Smooth muscle cell of the brain vasculature (primary cell): ENCODE measurements around the gene COMP.
"Not testable (repeated sequence)": the region's sequence is repeated elsewhere in the genome, so short reads cannot be mapped to it uniquely, and the experiment has no call there.

Experiments used
- DNase-seq: peaks from one replicate; pipeline ENCODE4 v3.0.0-alpha.2; 2012; ENCODE audit warnings: low read depth, low spot score

Gene COMP

DNA sequence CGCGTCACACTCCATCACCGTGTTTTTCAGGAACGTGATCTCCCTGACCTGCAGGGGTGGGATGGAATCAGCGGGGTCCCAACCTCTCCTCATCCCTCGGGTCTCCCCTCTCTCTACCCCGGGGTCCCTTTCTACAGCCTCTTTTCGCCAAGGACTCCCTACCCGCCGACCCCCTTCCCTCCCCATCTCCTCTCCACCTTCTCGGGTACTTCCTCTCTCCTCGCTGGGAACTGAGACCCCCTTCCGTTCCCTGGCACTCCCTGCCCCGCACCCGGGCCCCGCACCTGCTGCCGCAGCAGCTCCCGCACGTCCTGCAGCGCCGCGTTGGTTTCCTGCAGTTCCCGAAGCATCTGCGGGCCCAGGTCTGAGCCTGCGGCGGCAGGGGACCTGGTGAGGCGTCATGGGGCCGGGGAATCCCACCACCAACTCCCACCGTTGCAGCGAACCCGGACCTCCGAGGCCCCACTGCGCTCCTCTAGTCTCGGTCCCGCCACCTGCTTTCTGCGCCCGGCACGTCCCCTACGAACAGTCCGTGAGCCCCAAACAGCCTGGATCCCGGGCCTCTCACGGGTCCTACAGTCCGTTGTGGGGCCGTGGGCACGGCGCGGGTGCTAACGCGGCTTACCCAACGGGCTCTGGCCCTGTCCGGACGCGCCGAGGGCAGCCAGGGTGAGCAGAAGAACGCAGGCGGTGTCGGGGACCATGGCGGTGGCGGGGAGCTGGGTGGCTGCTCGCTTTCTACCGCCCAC, at the start of gene COMP:
Gene COMP (minus strand): TSS at position 740 of the 749 bp plus-strand sequence. CDS start 36 bp downstream, at position 704.
- DNase-seq: no peak

DNA sequence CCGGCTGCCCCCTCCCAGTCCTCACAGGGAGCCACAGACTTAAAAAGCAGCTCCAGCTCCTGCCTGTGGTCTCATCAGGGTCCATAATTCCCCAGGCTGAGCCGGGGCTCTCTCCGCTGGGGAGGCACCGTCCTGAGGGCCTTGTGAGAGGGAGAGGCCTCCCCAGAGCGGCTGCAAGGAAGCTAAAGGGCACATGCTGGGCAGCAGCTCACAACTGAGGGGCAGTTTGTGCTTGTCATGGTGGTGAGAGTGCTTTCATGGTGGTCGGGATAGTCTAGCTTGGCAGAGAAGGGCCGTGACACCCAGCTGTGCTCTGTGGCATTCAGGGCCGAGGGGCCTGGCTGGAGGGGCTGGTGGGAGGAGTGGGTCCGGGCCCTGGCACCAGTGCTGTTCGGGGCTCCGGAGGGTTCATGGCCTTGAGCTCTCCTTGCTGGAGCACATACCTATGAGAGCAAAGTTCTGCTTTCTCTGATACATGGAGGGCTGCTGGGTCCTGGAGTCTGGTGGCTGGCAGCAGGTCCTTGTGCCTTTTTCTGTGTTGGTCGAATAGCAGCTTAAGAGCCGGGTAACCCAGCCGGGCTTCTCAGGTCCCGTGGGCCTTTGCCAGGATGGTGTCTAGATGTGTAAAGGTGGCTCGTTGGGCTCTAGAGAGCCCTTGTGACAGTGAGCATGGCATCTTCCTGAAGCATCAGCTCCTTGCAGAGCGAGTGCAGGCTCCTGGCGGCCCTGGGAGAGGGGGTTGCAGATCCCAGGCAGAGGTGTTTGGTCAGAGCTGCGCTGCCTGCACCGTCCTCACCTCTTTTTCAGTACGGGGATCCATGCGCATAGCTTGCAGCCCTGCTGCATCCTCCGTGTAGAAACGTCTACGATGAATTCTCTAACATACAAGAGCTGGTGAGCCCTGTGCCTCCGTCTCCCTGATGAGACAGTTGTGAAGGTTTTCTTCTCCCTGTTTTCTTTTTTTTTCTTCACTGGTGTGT, 49.5 kb upstream of the COMP start:
- no peak for DNase-seq

DNA sequence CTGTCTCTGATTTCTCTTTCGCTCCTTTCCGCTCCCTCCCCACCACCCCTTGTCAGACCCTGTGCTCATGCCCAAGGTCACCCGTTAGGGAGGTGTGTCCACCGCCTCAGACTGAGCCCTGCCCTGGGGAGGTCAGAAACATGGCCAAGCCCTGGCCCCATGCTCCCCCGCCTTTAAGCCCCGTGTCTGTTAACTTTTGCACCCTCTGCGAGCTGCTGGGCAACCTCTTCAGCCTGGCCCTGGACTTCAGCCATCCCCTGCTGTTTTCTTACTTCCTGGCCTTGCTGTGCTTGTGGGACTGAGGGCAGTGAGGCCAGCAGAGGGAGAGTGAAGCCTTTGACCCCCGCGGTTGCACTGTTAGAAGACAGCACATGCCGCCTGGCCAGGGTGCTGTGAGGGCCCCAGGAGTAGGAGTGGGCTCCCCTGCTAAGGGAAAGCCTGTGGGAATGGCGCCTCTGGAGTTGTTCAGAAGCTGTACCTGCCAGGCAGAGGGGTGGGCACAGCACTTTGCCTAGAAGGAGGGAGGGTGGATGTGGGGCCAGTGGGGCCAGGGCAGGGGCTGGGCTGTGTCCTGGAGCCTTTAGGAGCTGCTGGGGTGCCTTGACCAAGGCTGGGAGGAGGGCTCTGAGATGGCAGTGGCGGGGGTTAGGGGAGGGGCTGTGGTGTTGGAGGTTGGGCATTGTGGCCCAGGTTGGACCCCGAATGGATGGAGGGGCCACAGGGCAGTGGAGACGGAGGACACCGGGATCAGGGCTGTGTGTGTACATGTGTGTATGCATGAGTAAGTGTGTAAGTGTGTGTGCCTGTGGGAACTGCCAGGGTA, 48.6 kb upstream of the COMP start:
- no peak for DNase-seq

DNA sequence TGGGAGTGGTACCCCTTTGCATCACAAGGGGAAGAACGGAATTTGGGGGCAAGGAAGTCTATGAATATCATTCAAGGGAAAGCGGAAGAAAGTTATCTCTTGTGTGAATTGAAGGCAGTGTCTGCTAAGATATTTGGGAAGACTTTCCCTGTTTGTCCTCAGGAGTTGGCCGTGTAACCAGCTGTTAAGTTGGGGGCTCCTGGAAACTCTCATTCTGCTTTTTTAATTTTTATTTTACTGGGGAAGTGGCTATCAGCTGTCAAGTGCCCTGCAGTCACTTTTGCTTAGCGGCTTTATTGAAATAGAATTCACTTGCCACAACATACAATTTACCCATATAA, 43.5 kb upstream of the COMP start:
- no peak for DNase-seq

DNA sequence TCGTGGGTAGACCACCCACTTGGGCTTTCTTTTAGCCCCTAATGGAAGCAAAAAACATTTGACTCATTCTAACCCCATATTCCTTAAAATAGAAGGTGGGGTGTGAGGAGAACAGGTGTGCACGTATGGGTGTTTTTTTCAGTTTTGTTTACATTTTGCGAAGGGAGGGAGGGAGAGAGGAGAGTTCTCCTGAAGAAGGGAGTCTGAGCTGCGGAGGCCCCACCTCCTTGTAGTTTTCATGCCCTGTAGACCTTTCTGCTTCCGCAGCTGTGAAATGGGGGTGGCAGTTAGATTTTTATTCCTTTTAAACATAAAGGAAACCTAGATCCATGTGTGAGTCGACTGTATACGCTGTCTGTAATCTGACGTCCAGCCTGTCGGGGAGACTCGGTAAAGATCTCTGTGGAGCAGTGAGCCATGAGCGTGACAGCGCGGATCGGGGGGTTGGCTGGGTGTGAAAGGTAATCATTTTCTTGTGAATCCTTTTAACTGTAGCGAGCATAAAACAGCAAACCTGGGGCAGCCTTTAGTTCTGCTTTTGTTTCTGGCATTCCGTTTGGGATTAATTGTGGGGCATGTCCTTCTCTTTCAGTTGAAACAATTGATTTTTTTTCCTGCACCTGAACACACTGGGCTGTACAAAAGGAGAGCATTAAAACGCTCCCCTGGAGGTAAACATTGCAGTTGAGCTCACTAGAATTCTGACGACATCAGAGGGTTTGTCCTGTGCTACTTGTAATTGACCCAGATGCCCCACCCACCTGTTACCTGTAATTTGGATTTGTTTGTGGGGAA, 42.9 kb upstream of the COMP start:
- DNase-seq: no peak

DNA sequence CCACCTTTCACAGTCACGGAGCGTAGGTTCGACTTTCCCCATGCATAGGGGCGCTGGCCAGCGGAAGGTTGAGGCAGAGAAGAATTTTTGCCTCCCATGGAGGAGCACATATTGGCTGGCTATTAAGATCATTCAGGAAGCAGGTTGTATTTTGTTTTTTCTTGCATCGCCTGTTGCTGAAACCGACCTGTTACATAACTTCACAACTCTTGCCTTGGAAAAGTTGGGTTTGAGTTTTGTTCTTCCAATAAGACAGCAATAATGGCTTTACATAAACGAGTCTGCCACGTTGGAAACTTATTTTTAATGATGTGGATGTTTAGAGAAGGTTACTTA, 42.0 kb upstream of the COMP start:
- no peak for DNase-seq

DNA sequence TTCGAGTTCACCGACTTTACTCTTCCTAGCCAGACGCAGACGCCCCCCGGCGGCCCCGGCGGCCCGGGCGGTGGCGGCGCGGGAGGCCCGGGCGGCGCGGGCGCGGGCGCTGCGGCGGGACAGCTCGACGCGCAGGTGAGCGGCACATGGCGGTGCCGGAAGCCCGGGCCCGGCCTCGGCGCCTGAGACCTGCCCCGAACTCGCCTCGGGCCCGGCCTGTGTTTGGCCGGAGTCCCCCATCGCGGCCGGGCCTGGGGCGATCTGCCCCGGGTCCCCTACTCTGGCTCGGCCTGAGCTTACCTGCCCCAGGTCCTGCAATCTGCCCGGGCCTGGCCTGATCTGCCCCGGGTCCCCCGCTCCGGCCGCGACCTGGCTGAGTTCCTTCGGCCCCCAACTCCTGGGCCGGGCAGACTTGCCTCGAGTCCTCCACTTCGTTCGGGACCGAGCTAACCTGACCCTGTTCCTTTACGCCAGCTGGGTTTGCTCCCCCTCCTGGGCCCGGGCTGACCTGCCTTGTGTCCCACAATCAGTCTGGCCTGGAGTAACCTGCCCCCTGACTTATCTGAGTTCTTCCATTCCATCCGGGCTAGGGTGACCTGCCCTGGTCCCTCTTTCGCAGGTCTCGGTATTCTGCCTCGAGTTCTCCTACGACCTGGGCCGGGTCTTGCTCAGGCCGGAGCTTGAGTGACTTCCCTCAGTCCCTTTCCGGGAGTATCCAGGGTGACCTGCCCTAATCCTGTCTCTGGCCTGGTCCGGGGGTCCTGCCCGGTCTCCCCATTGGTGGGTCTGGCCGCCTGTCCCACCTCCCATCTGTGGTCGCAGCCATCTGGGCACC, 41.4 kb upstream of the COMP start:
- DNase-seq: no peak

DNA sequence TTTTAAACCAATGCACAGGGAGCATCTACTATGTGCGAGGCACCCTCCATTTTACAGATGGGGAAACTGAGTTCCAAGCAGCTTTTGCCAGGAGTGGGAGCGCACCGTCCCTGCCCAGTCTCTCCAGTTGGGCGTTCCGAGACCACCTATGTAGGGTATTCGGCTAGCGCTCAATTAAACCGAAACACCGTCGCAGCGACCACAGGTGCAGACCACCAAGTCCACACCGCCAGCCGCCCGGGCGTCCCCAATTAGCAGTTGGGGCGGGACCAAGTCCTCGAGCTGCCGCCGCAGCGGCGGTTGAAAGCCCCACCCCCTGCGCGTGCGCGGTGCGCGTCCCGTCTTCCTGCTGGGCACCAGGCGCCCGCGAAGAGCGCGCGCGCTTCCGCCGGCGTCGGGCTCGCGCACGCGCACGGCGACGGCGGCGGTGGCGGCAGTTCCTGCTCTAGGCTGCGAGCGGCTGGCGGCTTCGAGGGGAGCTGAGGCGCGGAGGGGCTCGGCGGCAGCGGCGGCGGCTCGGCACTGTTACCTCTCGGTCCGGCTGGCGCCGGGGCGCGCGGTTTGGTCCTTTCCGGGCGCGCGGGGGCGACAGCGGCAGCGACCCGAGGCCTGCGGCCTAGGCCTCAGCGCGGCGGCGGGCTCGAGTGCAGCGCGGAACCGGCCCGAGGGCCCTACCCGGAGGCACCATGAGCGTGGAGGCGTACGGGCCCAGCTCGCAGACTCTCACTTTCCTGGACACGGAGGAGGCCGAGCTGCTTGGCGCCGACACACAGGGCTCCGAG, 40.6 kb upstream of the COMP start, which contains the start of gene UPF1:
Gene UPF1 (plus strand): TSS at position 436 of the 782 bp plus-strand sequence. CDS start 251 bp downstream, at position 687.
- peak; percentile 60 for DNase-seq

DNA sequence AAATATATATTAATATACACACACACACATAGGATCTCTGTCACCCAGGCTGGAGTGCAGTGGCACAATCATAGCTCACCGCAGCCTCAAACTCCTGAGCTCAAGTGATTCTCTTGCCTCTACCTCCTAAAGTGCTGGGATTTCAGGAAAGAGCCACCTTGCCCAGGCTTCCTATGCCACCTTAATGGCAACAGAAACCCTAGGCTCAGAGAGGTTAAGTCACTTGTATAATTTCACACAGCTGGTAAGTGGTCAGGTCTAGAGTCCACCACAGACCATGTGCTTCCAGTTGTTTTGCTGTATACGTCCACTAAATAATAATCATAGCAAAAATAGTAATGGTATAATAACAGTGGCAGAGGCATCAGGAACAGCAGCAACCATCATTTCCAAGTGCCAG, 39.4 kb upstream of the COMP start:
- no peak for DNase-seq

DNA sequence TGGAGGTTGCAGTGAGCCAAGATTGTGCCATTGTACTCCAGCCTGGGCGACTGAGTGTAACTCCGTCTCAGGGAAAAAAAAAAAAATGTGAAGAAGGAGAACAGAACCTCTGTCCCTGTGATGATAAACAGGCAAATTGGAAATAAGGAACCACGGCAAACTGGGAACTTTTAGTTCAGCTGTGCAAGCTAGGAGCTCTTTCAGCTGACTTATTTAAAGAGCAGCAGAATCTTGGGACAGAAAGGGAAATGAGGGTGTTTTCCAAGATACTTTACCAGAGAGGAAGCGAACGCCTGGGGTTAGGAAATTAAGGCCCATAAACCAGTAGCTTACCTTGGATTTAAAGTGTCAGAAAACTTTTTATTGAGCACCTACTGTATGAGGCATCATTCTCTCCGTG, 37.7 kb upstream of the COMP start:
- DNase-seq: no peak

DNA sequence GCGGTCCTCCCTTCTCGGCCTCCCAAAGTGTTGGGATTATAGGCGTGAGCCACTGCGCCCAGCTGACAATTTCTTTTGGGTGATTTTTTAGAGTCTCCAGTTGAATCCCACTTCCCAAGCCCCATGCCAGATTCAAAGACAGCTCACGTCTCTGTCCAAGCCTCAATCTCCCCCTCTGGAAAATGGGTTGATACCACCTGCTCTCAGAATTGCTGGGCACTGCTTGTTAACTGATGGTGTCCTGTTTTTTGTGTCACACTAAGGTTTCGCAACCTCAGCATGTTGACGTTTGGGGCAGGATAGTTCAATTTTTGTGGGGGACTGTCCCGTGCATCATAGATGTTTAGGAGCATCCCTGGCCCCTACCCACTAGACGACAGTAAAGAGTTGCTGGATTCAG, 26.5 kb upstream of the COMP start:
- DNase-seq: no peak

DNA sequence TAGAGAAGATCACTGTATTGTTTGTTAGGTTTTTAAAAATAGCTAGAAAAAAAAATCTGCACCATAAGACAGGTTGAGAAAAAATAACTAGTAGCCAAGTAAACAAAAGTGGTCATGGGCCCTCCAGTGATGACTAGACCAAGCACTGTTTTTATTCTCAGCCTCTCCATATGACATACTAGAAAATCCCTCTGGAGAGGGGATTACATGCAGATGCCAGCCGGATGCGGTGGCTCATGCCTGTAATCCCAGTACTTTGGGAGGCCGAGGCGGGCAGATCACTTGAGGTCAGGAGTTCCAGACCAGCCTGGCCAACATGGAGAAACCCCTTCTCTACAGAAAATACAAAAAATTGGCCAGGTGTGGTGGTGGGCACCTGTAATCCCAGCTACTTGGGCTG, 25.5 kb upstream of the COMP start:
- not testable (repeated sequence) for DNase-seq

DNA sequence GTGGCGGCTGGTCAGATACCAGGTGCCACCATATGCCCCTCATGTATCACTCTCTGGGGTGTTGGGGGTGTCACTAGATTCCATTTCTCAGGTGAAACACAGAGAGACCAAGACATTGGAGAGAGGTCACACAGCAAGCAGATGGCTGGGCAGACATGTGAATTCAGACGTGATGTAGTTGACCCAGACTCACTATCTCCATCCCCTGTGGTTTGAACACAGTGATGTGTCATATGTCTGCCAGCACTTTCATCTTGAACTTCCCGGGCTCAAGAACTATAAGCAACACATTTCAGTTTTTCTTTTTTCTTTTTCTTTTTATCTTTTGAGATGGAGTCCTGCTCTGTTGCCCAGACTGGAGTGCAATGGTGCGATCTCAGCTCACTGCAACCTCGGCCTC, 24.6 kb upstream of the COMP start:
- no peak for DNase-seq

DNA sequence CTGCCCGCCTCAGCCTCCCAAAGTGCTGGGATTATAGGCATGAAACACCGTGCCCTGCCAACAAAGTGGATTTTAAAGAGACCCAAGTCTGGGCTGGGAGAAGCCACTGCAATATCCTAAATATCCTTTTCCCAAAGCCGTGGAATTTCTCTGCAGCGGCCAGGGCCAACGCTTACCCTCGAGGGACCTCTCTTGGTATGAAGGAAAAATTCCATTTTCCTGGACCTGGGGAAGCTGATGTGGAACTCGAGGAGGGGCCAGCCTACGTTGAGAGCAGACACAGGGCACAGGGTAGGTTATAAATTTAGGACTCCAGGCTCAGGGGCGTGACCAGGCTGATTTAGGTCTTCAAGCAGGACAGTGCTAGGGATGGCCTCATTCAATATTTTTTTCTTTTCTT, 23.0 kb upstream of the COMP start:
- no peak for DNase-seq

DNA sequence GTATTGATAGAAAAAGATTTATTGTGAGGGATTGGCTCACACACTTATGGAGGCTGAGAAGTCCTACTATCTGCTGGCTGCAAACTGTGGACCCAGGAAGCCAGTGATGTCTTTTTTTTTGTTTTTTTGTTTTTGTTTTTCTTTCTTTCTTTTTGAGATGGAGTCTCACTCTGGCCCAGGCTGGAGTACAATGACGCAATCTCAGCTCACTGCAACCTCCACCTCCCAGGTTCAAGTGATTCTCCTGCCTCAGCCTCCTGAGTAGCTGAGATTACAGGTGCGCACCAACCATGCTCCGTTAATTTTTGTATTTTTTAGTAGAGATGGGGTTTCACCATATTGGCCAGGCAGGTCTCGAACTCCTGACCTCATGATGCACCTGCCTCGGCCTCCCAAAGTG, 20.5 kb upstream of the COMP start:
- not testable (repeated sequence) for DNase-seq

DNA sequence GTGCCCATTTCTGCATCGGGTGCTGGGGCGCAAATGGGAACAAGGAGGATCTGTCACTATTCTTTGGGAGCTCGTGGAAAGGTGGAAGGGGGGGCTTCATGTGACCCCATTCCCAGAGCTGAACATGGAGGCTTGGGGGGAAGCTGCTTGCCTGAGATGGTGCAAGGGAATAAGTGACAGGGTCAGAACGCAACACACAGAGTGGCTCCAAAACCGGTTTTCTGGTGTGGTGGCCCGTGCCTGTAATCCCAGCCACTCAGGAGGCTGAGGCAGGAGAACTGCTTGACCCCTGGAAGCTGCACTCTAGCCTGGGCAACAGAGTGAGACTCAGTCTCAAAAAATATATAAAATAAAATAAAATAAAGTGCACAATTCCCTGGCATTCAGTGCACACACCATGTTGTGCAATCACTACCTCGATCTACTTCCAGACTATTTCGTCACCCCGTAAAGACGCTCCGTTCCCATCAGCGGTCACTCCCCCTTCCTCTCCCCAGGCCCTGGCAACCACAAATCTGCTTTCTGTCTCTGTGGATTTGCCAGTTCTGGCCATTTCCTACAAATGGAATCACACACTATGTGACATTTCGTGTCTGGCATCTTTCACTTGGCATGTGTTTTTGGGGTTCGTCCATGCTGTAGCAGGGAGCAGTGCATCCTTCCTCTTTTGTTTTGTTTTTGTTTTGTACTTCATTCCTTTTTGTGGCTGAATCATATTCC, 18.2 kb upstream of the COMP start:
- DNase-seq: no peak

DNA sequence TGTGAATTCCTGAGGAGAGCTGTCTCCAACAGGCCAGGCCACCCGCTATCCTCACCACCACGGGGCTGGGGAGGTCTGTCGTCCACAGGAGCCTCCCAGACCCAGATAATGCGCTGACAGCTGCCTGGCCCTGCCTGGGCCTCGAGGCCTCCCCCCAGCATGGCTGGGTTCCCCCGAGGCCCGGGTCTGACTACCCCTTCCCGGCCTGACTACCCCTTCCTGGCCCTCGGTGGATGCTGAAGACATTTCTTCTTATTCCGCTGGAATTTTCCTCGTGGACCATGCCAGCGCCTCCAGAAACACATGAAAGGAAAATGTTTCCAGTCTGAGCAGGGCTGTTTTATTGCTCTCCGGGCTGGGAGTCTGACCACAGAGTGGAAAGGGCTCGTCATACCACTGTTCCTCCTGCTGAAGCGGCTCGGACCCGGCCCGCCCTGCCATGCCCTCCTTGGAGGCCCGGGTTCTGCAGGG, 16.8 kb upstream of the COMP start:
- DNase-seq: no peak

DNA sequence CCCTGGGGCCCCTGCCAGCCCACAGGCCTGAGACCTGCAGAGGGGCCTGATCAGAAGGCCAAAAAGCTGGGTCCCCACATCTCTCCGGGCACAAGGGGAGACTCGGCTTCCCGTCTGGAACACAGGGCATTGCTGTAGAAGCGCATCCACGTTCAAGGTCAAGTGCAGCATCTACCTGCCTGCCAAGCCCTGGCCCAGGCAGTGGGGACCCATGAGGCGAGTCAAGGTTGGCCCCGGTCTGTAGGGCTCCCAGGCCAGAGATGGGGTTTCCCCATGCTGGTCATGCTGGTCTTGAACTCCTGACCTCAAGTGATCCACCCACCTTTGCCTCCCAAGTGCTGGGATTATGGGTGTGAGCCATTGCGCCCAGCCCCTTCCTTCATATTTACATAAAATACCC, 13.5 kb upstream of the COMP start:
- no peak for DNase-seq

DNA sequence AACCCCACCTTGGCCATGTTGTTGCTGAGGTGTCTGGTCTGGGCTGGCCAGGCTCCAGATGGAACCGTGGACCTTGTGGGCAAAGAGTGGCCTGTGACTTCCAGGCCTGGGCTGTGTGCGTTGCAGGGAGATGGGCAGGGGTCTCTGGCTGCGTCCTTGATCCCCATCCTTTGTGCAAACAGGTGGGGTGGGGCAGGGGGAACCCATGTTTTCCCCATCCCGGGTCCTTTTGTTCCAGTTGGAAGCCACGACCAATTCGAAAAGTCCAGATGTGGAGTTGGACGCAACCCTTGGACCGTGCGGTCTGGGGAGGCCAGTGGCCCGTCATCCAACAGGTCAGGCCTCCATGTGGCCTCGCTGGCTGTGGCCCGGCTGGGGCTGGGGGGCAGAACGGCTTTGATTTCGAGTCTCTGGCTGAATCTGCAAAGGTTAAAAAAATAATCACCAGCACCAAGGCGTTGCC, 13.1 kb upstream of the COMP start:
- DNase-seq: no peak
